CD4-positive, CD25-positive, alpha-beta regulatory T cell (primary cell): ENCODE data around the gene CXXC1. TPM values are rescaled to one million over a fixed set of nuclear protein-coding genes. Genes with fewer than 3 reads are reported as not detected.

Experiments
- ATAC-seq, 2 donors: fragments of 150-1000 bp; cut with Tn5 transposase; one replicate each; pipeline ENCODE4 v1.10.0; 2021; ENCODE audit warnings: low read depth in 2 of 2, moderate number of reproducible peaks in 2 of 2, moderate library complexity in 1 of 2
- DNase-seq, 3 donors: peaks; one replicate each; pipeline versions ENCODE4 v3.0.0 to v3.0.0-alpha.2; 2012 to 2022; ENCODE audit warnings: mixed read lengths in 1 of 3
- H3K27ac ChIP-seq: one replicate; pipeline ENCODE4 v1.7.0; 2013; ENCODE audit warnings: mild to moderate bottlenecking, low read length; ENCODE audit not compliant: insufficient read depth, poor library complexity, severe bottlenecking
- H3K27me3 ChIP-seq: one replicate; pipeline ENCODE4 v1.7.0; 2013; ENCODE audit warnings: low read length; ENCODE audit not compliant: control insufficient read depth, insufficient read depth
- H3K36me3 ChIP-seq: one replicate; pipeline ENCODE4 v1.7.0; 2013; ENCODE audit warnings: mild to moderate bottlenecking, low read length, moderate library complexity; ENCODE audit not compliant: control insufficient read depth, insufficient read depth
- H3K4me1 ChIP-seq: 2 replicates; pipeline ENCODE4 v1.7.0; 2013; ENCODE audit warnings: mild to moderate bottlenecking, low read length; ENCODE audit not compliant: insufficient read depth, control insufficient read depth, poor library complexity, severe bottlenecking
- H3K4me3 ChIP-seq: one replicate; pipeline ENCODE4 v1.7.0; 2013; ENCODE audit warnings: low read depth, mild to moderate bottlenecking, low read length, moderate library complexity
- H3K9me3 ChIP-seq, 2 experiments: 1 replicate in 1 of 2; 2 replicates in 1 of 2; pipeline ENCODE4 v1.7.0; 2013; ENCODE audit warnings: low read length in 2 of 2, mild to moderate bottlenecking in 1 of 2, moderate library complexity in 1 of 2; ENCODE audit not compliant: control insufficient read depth in 2 of 2
- H3K27ac Mint-ChIP-seq, 3 donors: one replicate each; pipeline ENCODE4 v1.8.0; 2020 to 2022; ENCODE audit warnings: mild to moderate bottlenecking in 3 of 3, mixed read lengths in 3 of 3, moderate library complexity in 2 of 3
- H3K27me3 Mint-ChIP-seq: one replicate; pipeline ENCODE4 v1.8.0; 2022; ENCODE audit warnings: mild to moderate bottlenecking, mixed read lengths
- H3K36me3 Mint-ChIP-seq: one replicate; pipeline ENCODE4 v1.8.0; 2020; ENCODE audit warnings: mixed read lengths
- H3K4me1 Mint-ChIP-seq, 4 donors: one replicate each; pipeline ENCODE4 v1.8.0; 2020 to 2022; ENCODE audit warnings: mixed read lengths in 4 of 4, mild to moderate bottlenecking in 1 of 4
- H3K4me3 Mint-ChIP-seq, 4 donors: one replicate each; pipeline ENCODE4 v1.8.0; 2020 to 2022; ENCODE audit warnings: mild to moderate bottlenecking in 4 of 4, mixed read lengths in 4 of 4, moderate library complexity in 3 of 4
- H3K9me3 Mint-ChIP-seq, 7 donors: one replicate each; pipeline ENCODE4 v1.8.0; 2020 to 2022; ENCODE audit warnings: mixed read lengths in 7 of 7, mild to moderate bottlenecking in 3 of 7, moderate library complexity in 2 of 7
- polyA plus RNA-seq, 4 donors: library from polyadenylated mRNA; unstranded; fragments of 300-500 nt; fragmentation: Illumina TruSeq; gene quantifications; one replicate each; pipeline ENCODE4 v1.2.3, GENCODE V29; 2021
- total RNA-seq: library from RNA; stranded (reverse); gene quantifications from one replicate; pipeline ENCODE4 v1.2.3, GENCODE V29; 2022

CXXC1 gene
- total and polyA plus RNA-seq, 5 donors from 2014 or later = 52.9 to 141 (median 66.4) TPM

- ATAC-seq = no peak
- Histone ChIP-seq H3K4me1 (peaks cover 14% of the 10 kb centered on the region), H3K4me3 (peak overlapping the region; percentile 89), H3K9me3 (peaks cover 5 to 9% of the 10 kb centered on the region in 2 experiments), H3K27ac (no peak overlapping the region), H3K27me3 (peaks cover 29% of the 10 kb centered on the region), H3K36me3 (no peaks in the 10 kb centered on the region)
- peak overlapping the region; percentile 73 to 93 (median 92) for H3K4me3 Mint-ChIP-seq
- peaks cover 0 to 5% (median 3%) of the 10 kb centered on the region in 7 donors for H3K9me3 Mint-ChIP-seq
- peaks cover 0 to 17% (median 5%) of the 10 kb centered on the region in 4 donors for H3K4me1 Mint-ChIP-seq
- DNase-seq = no peak
- peaks cover 59% of the 10 kb centered on the region for H3K27me3 Mint-ChIP-seq
- H3K27ac Mint-ChIP-seq = peak overlapping the region; percentile 50 to 91 (median 67)
- no peaks in the 10 kb centered on the region for H3K36me3 Mint-ChIP-seq
Observed at GRCh38 chr18:50307400-50307737, 19.9 kb upstream of the CXXC1 start.

GRCh38 chr18:50306944-50307343 lies 19.5 kb upstream of the CXXC1 start:
- H3K9me3 Mint-ChIP-seq = peaks cover 0 to 5% (median 3%) of the 10 kb centered on the region in 7 donors
- no peaks in the 10 kb centered on the region for H3K36me3 ChIP-seq
- peaks cover 14% of the 10 kb centered on the region for H3K4me1 ChIP-seq
- peak overlapping the region; percentile 31 to 93 (median 92) for H3K4me3 Mint-ChIP-seq
- peaks cover 0 to 17% (median 5%) of the 10 kb centered on the region in 4 donors for H3K4me1 Mint-ChIP-seq
- no peak overlapping the region for H3K27ac ChIP-seq
- H3K27ac Mint-ChIP-seq = no peak overlapping the region
- H3K36me3 Mint-ChIP-seq = no peaks in the 10 kb centered on the region
- ATAC-seq (no peak), DNase-seq (no peak)
- peaks cover 62% of the 10 kb centered on the region for H3K27me3 Mint-ChIP-seq
- H3K27me3 ChIP-seq = peaks cover 29% of the 10 kb centered on the region
- peak overlapping the region; percentile 89 for H3K4me3 ChIP-seq
- H3K9me3 ChIP-seq = peaks cover 5 to 9% of the 10 kb centered on the region in 2 experiments

- H3K4me1 Mint-ChIP-seq = peaks cover 0 to 15% (median 8%) of the 10 kb centered on the region in 4 donors
- Histone ChIP-seq H3K36me3 (no peaks in the 10 kb centered on the region), H3K9me3 (peaks cover 5 to 9% of the 10 kb centered on the region in 2 experiments), H3K4me3 (no peak overlapping the region), H3K27me3 (peaks cover 37% of the 10 kb centered on the region), H3K27ac (no peak overlapping the region), H3K4me1 (peaks cover 15% of the 10 kb centered on the region)
- H3K36me3 Mint-ChIP-seq = no peaks in the 10 kb centered on the region
- H3K4me3 Mint-ChIP-seq = no peak overlapping the region
- ATAC-seq (no peak), DNase-seq (no peak)
- H3K27ac Mint-ChIP-seq = no peak overlapping the region
- peaks cover 78% of the 10 kb centered on the region for H3K27me3 Mint-ChIP-seq
- peaks cover 0 to 5% (median 2%) of the 10 kb centered on the region in 7 donors for H3K9me3 Mint-ChIP-seq
Observed at GRCh38 chr18:50301074-50301473, 13.6 kb upstream of the CXXC1 start.

GRCh38 chr18:50299626-50300388 lies 12.3 kb upstream of the CXXC1 start:
- DNase-seq (no peak), ATAC-seq (no peak)
- Mint-ChIP-seq H3K4me3 (peak overlapping the region in 3 of 4 donors; percentile 36 to 62 (median 44)), H3K27me3 (peaks cover 78% of the 10 kb centered on the region), H3K27ac (no peak overlapping the region), H3K4me1 (peaks cover 0 to 15% (median 8%) of the 10 kb centered on the region in 4 donors), H3K36me3 (no peaks in the 10 kb centered on the region), H3K9me3 (peaks cover 0 to 2% (median 0%) of the 10 kb centered on the region in 7 donors)
- peaks cover under 1 to 3% of the 10 kb centered on the region in 2 experiments for H3K9me3 ChIP-seq
- no peak overlapping the region for H3K4me3 ChIP-seq
- H3K4me1 ChIP-seq = peaks cover 15% of the 10 kb centered on the region
- H3K27me3 ChIP-seq = peaks cover 29% of the 10 kb centered on the region
- H3K36me3 ChIP-seq = no peaks in the 10 kb centered on the region
- H3K27ac ChIP-seq = no peak overlapping the region

DNA sequence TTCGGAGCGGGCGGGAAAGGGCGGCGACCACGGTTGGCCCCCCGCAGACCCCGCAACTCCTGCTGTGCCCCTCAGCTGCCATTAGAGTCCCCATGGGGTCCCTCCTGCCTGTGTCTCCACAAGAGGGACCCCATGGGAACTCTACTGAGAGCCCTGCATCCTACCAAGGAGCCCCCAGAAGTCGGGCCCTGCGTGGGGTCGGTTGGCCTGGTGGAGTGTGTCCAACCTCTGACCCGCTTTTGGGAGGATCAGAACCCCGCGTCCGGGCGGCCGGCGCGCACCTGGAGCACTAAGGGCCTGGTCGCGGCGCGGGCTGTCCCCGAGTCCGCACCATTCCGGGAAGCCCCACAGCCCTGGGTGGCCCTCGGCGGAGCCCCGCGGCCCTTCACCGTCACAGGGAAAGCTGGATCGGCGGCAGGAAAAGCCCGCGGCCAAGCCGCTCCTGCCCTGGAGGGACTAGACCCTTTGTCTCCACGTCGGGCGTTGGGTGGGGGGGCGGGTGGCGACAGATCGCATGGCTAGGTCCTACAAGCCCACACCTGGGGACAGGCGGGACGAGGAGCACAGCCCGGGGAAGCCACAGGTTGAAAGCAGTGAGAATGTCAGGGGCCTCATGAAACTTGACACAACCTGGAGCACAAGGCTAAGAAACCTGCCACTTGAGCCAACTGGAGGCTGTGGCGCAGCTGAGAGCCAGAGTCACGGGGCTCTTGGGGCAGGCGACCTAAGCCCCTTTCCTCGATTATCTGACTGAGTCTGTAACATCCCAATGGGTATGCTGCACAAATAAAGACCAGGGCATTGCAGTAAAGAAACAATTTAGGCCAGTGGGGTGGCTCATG lies 11.2 kb upstream of the CXXC1 start:
- ATAC-seq (no peak), DNase-seq (no peak)
- Mint-ChIP-seq H3K27ac (peak overlapping the region in 1 of 3 donors; percentile 84), H3K4me3 (peak overlapping the region in 3 of 4 donors; percentile 29 to 81 (median 62)), H3K9me3 (peaks cover 0 to 2% (median 0%) of the 10 kb centered on the region in 7 donors), H3K27me3 (peaks cover 71% of the 10 kb centered on the region), H3K4me1 (peaks cover 0 to 15% (median 8%) of the 10 kb centered on the region in 4 donors), H3K36me3 (no peaks in the 10 kb centered on the region)
- peaks cover 15% of the 10 kb centered on the region for H3K4me1 ChIP-seq
- no peaks in the 10 kb centered on the region for H3K36me3 ChIP-seq
- no peaks in the 10 kb centered on the region for H3K9me3 ChIP-seq
- no peak overlapping the region for H3K27ac ChIP-seq
- no peak overlapping the region for H3K4me3 ChIP-seq
- peaks cover 21% of the 10 kb centered on the region for H3K27me3 ChIP-seq

- Mint-ChIP-seq H3K27ac (peak overlapping the region in 2 of 3 donors; percentile 74 to 84), H3K36me3 (no peaks in the 10 kb centered on the region), H3K27me3 (peaks cover 63% of the 10 kb centered on the region), H3K4me1 (peaks cover 0 to 15% (median 8%) of the 10 kb centered on the region in 4 donors), H3K9me3 (peaks cover 0 to 2% (median 0%) of the 10 kb centered on the region in 7 donors), H3K4me3 (peak overlapping the region; percentile 67 to 81 (median 74))
- Histone ChIP-seq H3K36me3 (no peaks in the 10 kb centered on the region), H3K4me3 (peak overlapping the region; percentile 72), H3K27ac (no peak overlapping the region), H3K9me3 (no peaks in the 10 kb centered on the region), H3K4me1 (peaks cover 15% of the 10 kb centered on the region), H3K27me3 (peaks cover 15% of the 10 kb centered on the region)
- DNase-seq = peak; percentile 49 to 89 (median 76)
- ATAC-seq = peak; percentile 92 to 97
Observed at GRCh38 chr18:50297621-50298442, 10.3 kb upstream of the CXXC1 start.

DNA sequence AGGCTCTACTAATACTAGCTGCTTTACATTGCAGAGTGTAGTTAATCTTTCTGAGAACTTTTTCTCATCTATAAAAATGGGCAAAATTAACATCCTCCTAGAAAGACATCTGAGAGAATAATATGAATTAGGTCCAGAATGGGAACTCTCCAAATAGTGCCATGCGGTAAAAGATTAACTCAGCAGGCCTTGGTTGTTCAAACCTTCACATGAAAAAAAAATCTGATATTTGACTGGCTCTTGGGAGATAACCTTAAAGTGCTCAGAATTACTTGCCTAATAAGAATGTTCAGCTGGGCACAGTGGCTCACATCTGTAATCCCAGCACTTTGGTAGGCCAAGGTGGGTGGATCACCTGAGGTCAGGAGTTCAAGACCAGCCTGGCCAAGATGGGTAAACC lies 5.5 kb upstream of the CXXC1 start:
- Mint-ChIP-seq H3K27me3 (peaks cover 31% of the 10 kb centered on the region), H3K9me3 (no peaks in the 10 kb centered on the region), H3K4me1 (peaks cover 0 to 12% (median 8%) of the 10 kb centered on the region in 4 donors), H3K27ac (no peak overlapping the region), H3K36me3 (no peaks in the 10 kb centered on the region), H3K4me3 (peak overlapping the region in 1 of 4 donors; percentile 1)
- ATAC-seq = no peak
- no peak overlapping the region for H3K27ac ChIP-seq
- peaks cover 6% of the 10 kb centered on the region for H3K4me1 ChIP-seq
- no peak for DNase-seq
- no peaks in the 10 kb centered on the region for H3K36me3 ChIP-seq
- H3K27me3 ChIP-seq = peaks cover 4% of the 10 kb centered on the region
- no peak overlapping the region for H3K4me3 ChIP-seq
- H3K9me3 ChIP-seq = no peaks in the 10 kb centered on the region
